Stomach (tissue), 4 donors: ENCODE results near the gene PRAC2.

Experiments
- EP300 ChIP-seq: sonication (generic); formaldehyde crosslinking; IDR thresholded peaks from one replicate; pipeline ENCODE4 v1.6.1; 2017; ENCODE audit warnings: antibody characterized with exemption
- POLR2A ChIP-seq, 4 donors: fragments of 450-650 bp; IDR thresholded peaks; one replicate each; pipeline ENCODE4 v1.6.1; 2016; ENCODE audit warnings: antibody characterized with exemption in 4 of 4, control low read depth in 2 of 4, mild to moderate bottlenecking in 1 of 4, moderate library complexity in 1 of 4
- POLR2AphosphoS5 ChIP-seq, 3 donors: sonication (generic); formaldehyde crosslinking; IDR thresholded peaks; one replicate each; pipeline ENCODE4 v1.6.1; 2016; ENCODE audit warnings: antibody characterized with exemption in 3 of 3
- TF ChIP-seq, protein P1 (sequence below), 7 experiments: fragments of 450-650 bp in 4 of 7; fragments of 200-600 bp in 3 of 7; sonication (generic) in 3 of 7; IDR thresholded peaks; one replicate each; pipeline ENCODE4 v1.5.1; 2016 to 2019; ENCODE audit warnings: antibody characterized with exemption in 7 of 7, control low read depth in 2 of 7, mild to moderate bottlenecking in 1 of 7

DNA sequence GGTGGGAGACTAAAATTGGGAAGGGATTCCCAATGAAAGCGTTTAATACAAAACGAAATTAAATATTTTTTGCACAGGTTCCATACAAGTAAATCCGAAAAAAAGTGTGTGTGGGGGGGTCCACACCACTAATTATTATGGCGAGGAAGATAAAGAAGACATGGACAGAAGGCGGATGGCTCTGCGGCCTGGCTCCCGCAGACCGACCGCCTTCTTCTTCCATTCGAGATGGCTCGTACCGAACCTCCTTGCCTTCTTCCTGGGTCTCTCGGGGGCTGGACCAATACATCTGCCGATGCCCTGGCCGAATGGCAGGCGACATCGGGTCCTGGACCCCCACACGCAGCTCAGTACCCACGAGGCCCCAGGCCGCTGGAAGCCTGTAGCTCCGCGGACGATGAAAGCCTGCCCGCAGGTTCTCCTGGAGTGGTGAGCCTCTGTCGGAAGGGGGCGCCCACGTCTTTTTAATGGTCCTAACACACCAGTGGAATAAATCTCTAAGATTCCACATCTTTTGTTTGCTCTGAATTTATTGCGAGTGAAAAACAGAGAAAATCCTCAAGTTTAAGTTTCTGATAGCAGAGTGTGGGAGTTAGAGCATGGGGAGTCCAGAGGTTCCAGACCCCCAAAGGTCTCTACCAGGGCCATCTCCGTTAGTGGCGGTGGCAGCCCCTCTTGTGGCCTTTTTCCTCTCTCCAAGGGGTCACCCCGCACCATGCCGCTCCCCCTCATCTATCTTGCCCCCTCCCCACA is 1.4 kb downstream of the PRAC2 start:
- TF ChIP-seq, protein P1, sequence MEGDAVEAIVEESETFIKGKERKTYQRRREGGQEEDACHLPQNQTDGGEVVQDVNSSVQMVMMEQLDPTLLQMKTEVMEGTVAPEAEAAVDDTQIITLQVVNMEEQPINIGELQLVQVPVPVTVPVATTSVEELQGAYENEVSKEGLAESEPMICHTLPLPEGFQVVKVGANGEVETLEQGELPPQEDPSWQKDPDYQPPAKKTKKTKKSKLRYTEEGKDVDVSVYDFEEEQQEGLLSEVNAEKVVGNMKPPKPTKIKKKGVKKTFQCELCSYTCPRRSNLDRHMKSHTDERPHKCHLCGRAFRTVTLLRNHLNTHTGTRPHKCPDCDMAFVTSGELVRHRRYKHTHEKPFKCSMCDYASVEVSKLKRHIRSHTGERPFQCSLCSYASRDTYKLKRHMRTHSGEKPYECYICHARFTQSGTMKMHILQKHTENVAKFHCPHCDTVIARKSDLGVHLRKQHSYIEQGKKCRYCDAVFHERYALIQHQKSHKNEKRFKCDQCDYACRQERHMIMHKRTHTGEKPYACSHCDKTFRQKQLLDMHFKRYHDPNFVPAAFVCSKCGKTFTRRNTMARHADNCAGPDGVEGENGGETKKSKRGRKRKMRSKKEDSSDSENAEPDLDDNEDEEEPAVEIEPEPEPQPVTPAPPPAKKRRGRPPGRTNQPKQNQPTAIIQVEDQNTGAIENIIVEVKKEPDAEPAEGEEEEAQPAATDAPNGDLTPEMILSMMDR (IDR thresholded peaks at IDR 0.05), result peak in 4 of 7 experiments; percentile 57 to 78 (median 72)
- TF ChIP-seq EP300, result no peak
- TF ChIP-seq POLR2AphosphoS5 (IDR thresholded peaks at IDR 0.05), result no peak
- no peak for TF ChIP-seq POLR2A (IDR thresholded peaks at IDR 0.05)
